Stimulated activated CD8-positive, alpha-beta memory T cell treated with anti-CD3 and anti-CD28 coated beads, Interleukin-12 subunit alpha, Interleukin-12 subunit beta, amount 100 ng/mL, for 4 hours (primary cell): ENCODE results near the gene USP10.
"Not testable (repeated sequence)": the region's sequence is repeated elsewhere in the genome, so short reads cannot be mapped to it uniquely, and the experiment has no call there.

Experiments
- DNase-seq: peaks from one replicate; pipeline ENCODE4 v3.0.0-alpha.2; 2020; ENCODE audit warnings: low read depth

Gene USP10

DNA sequence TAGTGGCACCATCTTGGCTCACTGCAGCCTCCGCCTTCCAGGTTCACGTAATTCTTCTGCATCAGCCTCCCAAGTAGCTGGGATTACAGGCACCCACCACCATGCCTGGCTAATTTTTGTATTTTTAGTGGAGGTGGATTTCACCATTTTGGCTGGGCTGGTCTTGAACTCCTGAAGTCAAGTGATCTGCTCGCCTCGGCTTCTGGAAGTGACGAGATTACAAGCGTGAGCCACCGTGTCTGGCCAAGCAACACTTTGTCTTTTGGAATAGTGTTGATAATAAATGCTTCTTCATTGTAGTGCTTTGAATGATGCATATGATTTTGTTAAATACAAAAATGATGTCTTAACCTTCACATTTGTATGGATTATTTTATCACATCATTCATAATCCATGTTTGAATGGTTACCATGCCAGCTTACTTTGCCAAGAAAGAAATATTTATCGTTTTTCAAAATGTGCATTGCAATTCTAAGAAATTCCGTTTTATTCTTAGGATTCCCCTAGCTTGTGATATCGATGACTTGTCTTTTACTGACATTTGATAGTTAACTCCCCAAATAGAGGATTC is 29.1 kb downstream of the USP10 start:
- DNase-seq = no peak

DNA sequence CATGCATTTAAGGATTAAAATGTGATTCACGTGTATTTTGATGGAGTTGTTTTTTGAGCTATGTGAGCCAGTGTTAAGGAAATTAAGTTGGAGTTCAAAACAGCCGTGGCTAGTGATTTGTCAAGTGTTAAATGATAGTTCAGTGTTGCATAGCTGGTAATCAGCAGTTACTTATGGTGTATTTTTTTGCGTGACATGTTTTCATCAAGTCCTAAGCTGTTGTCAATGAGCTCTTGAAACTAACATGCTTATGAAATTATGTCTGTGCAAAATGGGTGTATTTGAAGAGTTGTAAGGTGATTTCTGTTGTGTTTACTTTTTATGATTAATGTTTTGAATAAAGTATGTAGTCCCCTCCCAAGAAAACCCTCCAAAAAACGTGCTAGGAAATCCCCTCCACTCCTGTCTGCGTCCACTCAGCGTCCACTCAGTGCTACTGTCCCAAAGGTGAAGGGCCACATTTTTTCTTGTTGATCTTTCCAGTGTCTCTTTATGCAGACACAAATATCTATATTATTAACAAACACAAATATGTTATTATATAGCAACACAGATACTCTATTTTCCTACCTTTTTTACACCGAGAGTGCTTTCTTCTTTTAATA is 30.0 kb downstream of the USP10 start:
- DNase-seq = no peak

DNA sequence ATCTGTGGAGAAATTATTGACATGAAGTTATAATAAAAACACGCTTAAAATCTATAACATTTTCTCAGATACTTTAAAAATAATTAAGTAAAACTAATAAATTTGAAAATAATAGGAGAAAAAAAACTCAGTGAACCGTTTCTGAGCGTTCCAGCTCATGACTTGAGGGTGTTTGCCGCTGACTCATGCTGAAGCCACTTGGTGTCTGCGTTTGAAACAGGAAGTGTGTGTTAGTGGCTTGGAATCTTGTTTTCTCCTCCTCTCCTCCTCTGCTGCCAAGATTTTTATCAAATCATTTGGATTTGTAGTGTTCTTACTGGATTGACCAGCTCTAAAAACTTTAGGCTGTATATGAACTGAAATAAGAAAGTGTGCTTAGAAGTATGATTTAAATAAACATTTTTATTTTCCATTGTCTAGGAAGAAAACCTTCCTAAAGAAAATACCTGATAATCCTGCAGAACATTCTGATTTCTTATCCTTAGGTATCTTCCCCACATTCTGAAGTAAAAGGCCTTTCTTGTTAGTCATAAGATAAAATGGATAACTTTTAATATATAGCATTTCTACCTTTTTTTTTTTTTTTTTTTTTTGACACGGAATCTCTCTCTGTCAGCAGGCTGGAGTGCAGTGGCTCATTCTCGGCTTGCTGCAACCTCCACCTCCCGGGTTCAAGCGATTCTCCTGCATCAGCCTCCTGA is 30.8 kb downstream of the USP10 start:
- no peak for DNase-seq

DNA sequence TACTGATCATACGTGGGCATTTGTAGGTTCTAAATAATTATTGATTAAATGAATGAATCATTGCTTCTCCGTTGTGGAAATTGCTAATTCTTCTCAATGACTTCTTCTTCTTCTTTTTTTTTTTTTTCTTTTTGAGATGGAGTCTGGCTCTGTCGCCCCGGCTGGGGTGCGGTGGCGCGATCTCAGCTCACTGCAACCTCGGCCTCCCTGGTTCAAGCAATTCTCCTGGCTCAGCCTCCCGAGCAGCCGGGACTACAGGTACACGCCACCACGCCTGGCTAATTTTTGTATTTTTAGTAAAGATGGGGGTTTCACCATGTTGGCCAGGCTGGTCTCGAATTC is 32.5 kb downstream of the USP10 start:
- DNase-seq = not testable (repeated sequence)

DNA sequence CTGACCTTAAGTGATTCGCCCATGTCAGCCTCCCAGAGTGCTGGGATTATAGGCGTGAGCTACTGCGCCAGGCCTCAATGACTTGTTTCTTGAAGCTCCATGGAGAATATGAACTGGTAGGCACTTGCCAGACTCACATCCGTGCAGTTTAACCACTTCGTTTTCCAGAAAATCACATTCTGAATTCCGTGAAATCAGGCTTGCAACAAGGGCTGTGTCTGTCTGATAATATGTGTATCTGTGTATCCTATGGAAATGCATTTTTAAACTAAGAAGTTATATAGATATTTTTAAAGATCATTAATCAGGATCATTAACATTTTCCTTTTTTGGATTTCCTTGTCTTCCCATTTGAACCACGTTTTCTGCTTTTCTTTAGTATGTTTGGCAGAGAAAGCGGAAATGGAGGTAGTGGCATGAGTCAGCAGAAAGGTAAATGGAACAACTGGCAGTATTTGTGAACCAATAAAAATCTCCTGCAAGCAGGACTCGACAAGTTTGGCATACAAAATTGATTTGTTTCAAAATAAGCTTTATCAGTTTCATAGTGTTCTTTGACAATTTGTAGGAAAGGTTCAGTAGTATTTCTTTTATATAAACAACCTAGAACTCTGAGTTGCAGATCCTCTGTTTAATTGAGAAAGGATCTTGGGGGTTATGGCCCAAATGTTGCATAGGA is 33.0 kb downstream of the USP10 start:
- DNase-seq = no peak

DNA sequence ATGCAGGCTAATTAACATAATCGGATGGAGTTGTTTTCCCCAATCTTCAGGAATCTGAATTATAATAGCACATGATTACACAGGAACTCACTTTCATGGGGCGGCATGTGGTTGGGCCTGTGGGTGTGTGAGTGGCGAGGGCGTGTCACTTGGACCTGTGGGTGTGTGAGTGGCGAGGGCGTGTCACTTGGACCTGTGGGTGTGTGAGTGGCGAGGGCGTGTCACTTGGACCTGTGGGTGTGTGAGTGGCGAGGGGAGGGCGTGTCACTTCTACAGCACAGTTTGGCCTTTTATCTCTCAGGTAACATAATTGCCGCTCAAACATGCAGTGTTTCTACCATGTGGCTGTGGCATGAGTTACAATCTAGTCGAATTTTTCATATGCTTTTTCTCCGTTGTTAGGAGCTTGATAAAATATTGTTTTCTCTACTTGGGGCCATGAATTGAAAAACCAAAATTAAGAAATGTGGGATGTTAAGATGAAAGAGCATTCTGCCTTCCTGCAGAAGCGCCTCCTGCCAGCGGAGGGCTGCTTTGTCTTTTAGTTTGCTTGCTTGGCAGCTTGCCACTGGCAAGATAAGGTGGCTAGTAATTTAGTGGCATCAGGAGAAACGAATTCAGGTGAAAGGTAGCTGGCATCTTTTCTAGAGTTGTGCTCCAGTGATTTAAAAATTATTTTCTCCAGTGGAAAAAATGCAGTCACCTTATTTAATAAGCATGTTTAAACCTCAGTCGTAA is 36.2 kb downstream of the USP10 start:
- DNase-seq = peak; percentile 10

DNA sequence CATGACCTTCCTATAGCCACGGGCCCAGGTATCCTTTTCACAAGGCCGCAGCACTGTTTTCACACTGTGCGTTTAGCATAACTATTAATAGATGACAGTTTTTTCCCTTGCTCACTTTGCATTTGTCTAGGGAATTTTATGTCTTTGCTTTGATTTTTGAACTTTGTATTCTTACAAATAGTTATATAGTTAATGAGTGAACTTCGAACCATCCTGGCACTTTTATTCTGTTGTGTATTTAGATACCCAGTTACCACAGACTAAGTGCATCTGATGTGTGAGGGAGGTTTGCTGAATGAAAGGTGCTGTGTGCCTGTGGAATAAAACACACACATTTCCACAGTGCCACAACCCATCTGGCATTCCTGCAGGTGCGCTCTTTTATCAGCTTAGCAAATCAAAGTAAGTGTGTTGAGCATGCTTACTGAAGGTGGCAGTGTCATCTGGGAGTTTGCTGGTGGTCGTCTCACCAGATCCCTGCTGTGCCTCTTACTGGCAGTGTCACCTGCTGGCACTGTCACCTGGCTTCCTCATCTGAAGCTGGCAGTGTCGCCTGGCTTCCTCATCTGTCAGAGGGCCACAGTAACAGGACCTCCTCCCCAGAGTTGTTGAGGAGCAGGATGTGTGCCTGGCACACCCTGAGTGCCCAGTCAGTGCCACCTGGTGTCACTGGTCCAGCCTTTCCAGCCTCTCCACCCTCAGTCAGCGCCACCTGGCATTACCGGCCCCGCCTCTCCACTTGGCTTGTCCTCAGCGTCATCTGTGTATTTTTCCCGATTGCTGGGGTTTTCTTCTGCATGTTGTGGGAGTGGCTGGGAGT is 37.6 kb downstream of the USP10 start:
- DNase-seq = no peak

DNA sequence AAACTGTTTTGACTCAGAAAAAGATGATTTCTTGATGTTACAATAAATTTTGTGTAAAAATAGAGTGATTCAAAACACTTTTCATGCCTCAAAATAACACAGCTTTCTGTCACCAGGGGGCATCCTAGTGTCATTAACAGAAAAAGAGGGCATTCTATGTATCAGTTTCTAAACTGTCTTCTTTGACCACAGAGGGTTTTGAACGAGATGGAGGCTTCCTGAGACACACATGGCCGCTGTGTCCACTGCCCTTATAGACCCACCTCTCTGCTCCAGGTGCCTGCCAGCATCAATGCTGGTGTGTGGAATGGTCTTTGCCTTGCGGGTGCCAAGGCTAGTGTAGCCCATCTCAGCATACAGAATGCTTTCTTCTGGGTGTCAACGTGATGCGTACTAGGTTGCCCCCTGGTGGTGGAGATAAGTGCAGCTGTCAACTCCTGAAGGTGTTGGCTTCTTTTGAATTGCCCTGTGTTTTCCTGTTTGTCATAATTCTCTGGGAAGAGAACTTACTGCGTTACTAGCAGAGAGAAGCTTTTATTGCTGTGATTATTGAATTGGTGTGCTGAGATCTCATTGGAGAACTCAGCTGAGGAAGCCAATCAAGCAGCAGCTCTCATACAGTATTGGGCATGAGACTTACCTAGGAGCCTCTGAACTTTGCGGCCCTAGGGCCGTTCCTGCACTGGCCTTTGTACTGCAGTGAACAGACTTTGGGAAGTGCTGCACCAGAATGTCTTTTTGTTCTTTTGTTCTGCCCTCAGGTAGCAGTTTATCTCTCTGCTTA is 38.6 kb downstream of the USP10 start:
- DNase-seq = peak; percentile 43

DNA sequence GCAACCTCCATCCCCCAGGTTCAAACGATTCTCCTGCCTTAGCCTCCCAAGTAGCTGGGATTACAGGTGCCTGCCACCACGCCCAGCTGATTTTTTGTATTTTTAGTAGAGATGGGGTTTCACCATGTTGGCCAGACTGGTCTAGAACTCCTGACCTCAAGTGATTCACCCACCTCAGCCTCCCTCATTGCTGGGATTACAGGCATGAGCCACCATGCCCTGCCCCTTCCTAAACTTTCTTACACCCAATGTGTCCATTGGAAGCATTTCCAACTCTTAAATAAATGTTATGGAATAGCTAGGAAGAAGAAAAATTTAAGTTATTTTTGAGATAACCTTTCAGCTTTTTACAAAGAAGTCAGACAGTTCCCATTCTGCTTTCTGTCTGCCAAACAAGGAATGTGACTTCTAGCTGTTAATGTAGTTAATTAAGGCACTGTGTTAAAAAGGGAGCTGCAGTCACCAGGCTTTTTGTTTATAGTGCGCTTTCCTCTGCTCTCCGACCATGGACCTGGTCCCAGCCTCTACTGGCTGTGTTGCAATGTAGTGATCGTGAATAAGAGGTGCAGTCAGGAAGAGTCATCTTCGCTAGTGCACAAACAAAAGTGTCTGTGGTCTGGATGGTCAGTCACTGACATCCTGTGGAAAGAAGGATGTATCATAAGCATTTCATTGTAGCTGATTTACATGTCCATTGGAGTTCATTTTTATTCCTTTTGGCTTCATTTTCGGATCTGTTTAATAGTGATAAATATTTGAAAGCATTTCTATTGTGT is 39.7 kb downstream of the USP10 start:
- DNase-seq = no peak

DNA sequence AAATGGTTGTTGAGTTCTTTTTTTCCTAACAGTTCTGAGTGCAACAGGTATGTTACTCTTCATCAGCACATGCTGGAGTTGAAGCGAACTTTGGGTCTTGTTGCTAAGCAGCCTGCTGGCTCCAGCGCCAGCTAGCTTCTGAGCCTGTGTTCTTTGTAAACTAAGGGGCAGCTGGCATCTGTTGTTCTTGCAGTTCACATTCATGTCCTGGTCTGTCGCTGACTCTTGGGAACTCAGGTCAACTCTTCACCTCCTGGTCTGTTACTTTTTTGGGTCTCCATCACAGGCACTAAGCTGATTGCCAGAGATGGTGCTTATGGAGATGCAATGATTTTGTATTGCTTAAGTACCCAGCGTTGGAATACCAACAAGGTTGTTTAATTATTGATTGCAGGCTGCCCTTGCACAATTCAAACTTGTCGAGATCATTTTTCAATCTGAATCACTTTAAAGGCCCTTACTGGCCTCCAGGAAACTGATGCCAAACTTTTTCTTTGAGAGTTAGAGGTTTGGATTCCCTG is 40.9 kb downstream of the USP10 start:
- DNase-seq = no peak

DNA sequence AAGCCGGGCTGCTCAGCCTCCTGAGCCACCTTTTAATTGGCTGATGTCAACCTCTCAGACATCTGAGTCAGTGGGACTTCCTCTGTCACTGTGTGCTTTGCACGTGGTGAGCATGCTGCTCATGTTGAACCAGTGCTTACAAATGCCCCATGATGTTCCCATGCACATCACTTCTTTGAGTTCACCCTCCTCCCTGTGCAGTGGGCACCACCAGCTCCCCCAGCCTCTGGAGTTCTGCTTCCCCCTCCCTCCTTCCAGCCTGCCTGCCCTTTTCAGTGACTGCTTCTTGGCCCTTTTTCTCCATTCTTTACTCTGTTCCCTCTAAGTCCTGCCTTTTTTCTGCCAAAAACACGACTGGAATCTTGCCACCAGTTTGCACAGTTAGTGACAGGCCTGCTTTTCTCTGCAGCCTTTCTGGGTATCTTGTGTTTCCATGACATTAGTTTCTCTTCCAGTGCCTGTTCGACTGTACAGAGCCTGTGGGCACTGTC is 41.6 kb downstream of the USP10 start:
- no peak for DNase-seq

DNA sequence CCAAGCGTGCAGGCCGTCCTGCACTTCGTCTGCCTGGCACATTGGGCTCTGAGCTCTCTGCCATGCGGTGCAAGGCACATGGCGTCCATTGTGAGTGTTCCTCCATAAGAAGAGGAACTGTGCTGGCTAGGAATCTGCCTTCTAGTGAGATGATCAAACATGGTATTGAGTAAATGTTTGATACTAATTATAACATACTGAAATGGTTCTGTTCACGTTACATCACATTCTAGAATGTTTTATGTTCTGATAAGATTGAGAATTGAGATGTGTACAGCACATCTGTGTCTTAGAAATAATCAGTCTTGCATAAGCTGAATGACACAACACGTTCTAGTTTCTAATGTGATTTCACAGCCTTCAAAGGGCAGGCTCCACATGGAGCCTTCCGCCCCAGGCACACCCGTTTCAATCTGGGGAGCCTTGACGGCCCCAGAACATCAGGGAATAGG is 42.9 kb downstream of the USP10 start:
- no peak for DNase-seq

DNA sequence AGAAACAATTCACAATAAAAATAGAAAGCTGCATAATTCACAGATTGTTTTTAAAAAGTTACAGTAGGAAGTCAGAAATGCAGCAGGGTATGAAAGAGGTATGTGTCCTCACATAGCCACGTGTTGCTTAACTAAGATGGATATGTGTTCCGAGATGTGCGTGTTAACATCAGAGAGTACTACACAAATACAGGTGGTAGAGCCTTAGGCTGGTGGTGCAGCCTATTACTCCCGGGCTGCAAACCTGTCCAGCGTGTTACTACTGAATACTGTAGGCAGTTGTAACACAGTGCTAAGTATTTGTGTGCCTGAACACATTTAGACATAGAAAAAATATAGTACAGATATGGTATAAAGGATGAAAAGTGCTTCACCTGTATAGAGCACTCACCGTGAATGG is 46.4 kb downstream of the USP10 start:
- no peak for DNase-seq

DNA sequence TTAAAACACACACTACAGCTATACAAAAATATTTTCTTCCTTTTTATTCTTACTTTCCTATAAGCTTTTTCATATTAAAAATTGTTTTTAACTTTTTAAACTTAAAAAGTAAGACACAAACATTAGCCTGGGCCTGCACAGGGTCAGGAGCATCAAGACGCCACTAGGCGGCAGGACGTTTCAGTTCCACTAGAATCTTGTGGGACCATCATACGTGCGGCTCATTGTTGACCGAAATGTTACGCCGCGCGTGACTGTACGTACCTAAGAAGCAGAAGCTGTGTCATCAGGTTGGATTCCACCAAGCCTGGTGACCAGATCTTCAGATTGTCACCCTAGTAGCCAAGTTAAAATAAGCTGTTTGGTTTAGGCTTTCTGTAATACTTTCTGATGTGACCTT is 47.1 kb downstream of the USP10 start:
- DNase-seq = no peak

DNA sequence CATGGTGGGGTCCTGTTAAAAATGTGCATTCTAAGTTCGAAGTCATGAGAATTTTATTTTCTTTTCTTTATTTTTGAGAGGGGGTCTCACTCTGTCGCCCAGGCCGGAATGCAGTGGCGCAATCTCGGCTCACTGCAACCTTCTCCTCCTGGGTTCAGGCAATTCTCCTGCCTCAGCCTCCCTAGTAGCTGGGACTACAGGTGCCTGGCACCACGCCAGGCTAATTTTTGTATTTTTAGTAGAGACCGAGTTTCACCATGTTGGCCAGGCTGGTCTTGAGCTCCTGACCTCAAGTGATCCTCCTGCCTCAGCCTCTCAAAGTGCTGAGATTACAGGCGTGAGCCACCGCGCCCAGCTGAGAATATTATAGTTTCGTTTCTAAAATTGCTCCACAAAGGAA is 48.4 kb downstream of the USP10 start:
- not testable (repeated sequence) for DNase-seq

DNA sequence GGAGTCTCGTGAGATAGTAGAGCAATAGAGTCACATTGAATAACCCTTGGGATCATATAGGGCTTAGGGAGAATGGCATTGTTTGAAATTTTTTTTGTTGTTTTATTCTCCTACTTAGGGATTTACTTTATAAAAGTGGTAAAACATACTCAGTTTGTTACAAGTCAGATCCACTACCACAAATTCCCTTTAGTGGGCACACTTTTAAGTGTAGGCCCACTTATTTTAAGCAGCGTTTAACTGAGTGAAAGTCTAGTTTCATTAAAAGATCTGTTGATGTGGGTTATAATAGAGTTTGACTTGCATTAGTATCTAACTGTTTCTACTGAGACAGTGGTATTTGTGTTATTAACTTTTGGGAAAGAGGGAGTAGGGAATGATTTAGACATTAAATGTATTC is 49.3 kb downstream of the USP10 start:
- DNase-seq = no peak

DNA sequence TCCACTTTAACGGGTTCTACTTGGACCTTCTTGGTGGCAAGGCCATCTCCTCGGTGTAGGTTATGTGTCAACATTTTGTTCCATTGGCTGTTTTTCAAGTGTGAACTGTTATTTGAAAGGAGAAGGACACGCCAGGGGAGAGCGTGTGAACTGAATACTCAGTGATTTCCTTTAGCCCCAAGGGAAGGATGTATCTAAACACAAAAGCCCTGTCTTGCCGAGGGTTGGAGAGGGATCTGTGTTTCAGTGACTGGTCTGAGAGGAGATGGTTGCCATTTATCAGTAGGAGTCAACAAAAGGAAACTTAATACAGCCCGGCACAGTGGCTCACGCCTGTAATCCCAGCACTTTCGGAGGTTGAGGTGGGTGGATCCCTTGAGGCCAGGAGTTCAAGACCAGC is 50.0 kb downstream of the USP10 start:
- DNase-seq = no peak

DNA sequence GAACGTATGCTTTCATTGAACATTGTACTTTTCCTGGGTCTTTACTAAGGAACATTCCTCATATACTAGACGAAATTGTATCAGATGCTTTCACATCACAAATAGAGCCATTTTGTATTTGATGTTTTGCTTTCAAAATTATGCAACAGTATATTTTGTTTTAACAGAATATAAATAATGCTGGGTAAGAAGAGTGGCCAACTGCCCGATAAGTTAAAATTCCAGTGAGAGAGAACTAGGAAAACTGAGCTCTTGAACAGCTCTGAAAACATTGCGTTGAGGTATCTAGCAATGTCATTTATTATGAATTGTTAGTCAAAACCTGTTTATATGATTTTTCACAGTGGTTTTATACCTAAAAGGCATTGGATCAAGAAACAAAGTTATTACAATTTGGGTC is 50.8 kb downstream of the USP10 start:
- DNase-seq = no peak

DNA sequence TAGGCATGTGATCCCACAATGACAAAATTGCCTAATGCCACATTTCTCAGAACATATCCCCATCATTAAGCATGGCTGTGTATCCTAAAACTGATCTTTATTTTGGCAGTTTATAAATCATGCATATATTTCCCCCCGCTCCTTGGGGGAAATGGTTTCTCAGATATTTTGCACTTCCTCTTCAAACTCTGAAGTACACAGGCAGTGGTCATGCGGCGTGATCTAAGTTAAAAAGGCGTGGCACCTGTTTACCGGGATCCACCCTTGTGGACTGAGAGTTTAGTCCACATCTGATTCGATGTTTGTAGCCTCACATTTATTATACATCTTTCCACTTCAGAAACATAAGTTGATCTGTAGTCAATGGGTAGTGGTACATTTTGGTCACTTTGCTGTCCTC is 51.4 kb downstream of the USP10 start:
- DNase-seq = no peak

DNA sequence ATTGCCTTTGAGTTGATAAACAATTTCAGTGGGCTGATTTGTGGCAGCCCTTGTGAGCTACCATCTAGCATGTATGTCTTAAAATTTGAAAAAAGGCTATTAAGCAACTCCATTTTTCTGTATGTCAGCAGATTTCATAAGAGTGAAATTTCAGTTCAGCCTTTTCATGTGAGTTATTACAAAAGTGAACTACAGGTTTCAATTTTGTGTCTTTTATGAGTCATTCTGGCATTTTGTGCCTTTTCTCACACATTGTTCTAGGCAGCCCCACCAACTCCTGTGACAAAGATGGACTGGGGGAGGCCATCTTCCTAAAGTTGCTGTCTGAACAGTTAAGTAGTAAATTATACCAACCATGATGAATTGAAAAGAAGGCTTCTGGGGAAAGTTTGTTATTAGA is 52.1 kb downstream of the USP10 start:
- no peak for DNase-seq
